SK-N-MC (cell line): ENCODE measurements around the gene RGS7.
"Not testable (repeated sequence)": the region's sequence is repeated elsewhere in the genome, so short reads cannot be mapped to it uniquely, and the experiment has no call there.

Experiments used
- DNase-seq: peaks from one replicate; pipeline ENCODE4 v3.0.0-alpha.2; 2011; ENCODE audit warnings: low read depth, low spot score
- H3K27ac ChIP-seq: fragments of 200-600 bp; sonication (generic); 2 replicates; pipeline ENCODE4 v1.5.1; 2016; ENCODE audit warnings: mixed run types
- H3K36me3 ChIP-seq: fragments of 200-600 bp; sonication (generic); 2 replicates; pipeline ENCODE4 v1.6.1; 2017; ENCODE audit warnings: antibody characterized with exemption, low read length, mixed read lengths; ENCODE audit not compliant: insufficient read depth
- H3K4me3 ChIP-seq: fragments of 200-600 bp; sonication (generic); 2 replicates; pipeline ENCODE4 v1.5.1; 2016
- H3K9ac ChIP-seq: fragments of 200-600 bp; sonication (generic); 2 replicates; pipeline ENCODE4 v1.8.0; 2017; ENCODE audit warnings: mixed run types, mixed read lengths; ENCODE audit not compliant: insufficient read length
- H3K9me3 ChIP-seq: fragments of 200-600 bp; sonication (generic); 2 replicates; pipeline ENCODE4 v1.6.1; 2017; ENCODE audit warnings: low read depth, mild to moderate bottlenecking, antibody characterized with exemption, low read length, moderate library complexity, mixed read lengths
- EZH2 ChIP-seq: fragments of 200-600 bp; sonication (generic); IDR thresholded peaks from one replicate; pipeline ENCODE4 v1.6.1; 2017; ENCODE audit warnings: antibody characterized with exemption
- FOXP2 ChIP-seq: optimal IDR thresholded peaks from 2 replicates; pipeline ENCODE3; 2011; ENCODE audit warnings: mild to moderate bottlenecking, moderate library complexity; ENCODE audit not compliant: insufficient read depth; ENCODE audit errors: extremely low read length, control extremely low read depth
- POLR2AphosphoS5 ChIP-seq: IDR thresholded peaks from 2 replicates; pipeline ENCODE4 v1.6.1; 2012; ENCODE audit warnings: mild to moderate bottlenecking, low read depth, low read length, borderline replicate concordance

The RGS7 gene

GRCh38 chr1:240797050-240797449, 560.0 kb downstream of the RGS7 start:
- no peak overlapping the region for H3K4me3 ChIP-seq
- TF ChIP-seq EZH2: no peak
- TF ChIP-seq FOXP2: no peak
- no peak for TF ChIP-seq POLR2AphosphoS5
- H3K27ac ChIP-seq: no peak overlapping the region
- no peaks in the 10 kb centered on the region for H3K9me3 ChIP-seq
- no peak overlapping the region for H3K9ac ChIP-seq
- no peak for DNase-seq
- no peaks in the 10 kb centered on the region for H3K36me3 ChIP-seq

GRCh38 chr1:240794046-240794843, 562.8 kb downstream of the RGS7 start:
- Histone ChIP-seq H3K9ac (no peak overlapping the region), H3K36me3 (no peaks in the 10 kb centered on the region), H3K9me3 (no peaks in the 10 kb centered on the region), H3K27ac (no peak overlapping the region), H3K4me3 (no peak overlapping the region)
- TF ChIP-seq EZH2 (no peak), POLR2AphosphoS5 (no peak)
- DNase-seq: no peak

- Histone ChIP-seq H3K4me3 (no peak overlapping the region), H3K36me3 (no peaks in the 10 kb centered on the region), H3K27ac (no peak overlapping the region), H3K9me3 (no peaks in the 10 kb centered on the region), H3K9ac (no peak overlapping the region)
- TF ChIP-seq FOXP2 (no peak), EZH2 (no peak), POLR2AphosphoS5 (no peak)
- DNase-seq: no peak
Measured at GRCh38 chr1:240792915-240793529, 564.0 kb downstream of the RGS7 start.

DNA sequence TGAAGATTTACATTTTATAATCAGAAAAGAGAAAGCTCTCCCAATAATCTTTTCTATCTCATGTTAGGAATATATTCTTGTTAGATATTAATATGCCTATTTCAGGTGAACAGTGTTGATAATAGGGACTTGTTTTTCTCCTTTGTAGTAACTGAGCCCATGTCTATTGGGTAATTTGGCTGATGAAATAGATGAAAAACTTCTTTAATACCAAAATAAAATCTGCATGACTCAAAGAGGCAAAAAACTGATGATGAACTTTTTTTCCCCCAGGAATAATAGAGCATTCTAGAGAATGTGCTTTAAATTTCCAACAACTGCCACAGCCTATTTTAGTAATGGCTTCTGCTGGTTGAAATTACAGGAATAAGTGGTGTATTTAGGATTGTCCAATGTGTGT, 566.1 kb downstream of the RGS7 start:
- Histone ChIP-seq H3K4me3 (no peak overlapping the region), H3K27ac (no peak overlapping the region)
- DNase-seq: no peak

GRCh38 chr1:240786880-240787279, 570.1 kb downstream of the RGS7 start:
- TF ChIP-seq EZH2 (no peak), POLR2AphosphoS5 (no peak), FOXP2 (no peak)
- no peaks in the 10 kb centered on the region for H3K36me3 ChIP-seq
- no peak for DNase-seq
- no peak overlapping the region for H3K4me3 ChIP-seq
- H3K9ac ChIP-seq: no peak overlapping the region
- H3K9me3 ChIP-seq: no peaks in the 10 kb centered on the region
- no peak overlapping the region for H3K27ac ChIP-seq

More for the DNA sequence above, 566.1 kb downstream of the RGS7 start:
- TF ChIP-seq POLR2AphosphoS5: no peak
- TF ChIP-seq EZH2: no peak
- Histone ChIP-seq H3K9me3 (no peaks in the 10 kb centered on the region), H3K36me3 (no peaks in the 10 kb centered on the region), H3K9ac (no peak overlapping the region)

- Histone ChIP-seq H3K4me3 (no peak overlapping the region), H3K9ac (no peak overlapping the region), H3K27ac (no peak overlapping the region), H3K9me3 (no peaks in the 10 kb centered on the region), H3K36me3 (no peaks in the 10 kb centered on the region)
- TF ChIP-seq POLR2AphosphoS5: no peak
- no peak for TF ChIP-seq FOXP2
- DNase-seq: no peak
Measured at GRCh38 chr1:240784776-240785175, 572.2 kb downstream of the RGS7 start.

DNA sequence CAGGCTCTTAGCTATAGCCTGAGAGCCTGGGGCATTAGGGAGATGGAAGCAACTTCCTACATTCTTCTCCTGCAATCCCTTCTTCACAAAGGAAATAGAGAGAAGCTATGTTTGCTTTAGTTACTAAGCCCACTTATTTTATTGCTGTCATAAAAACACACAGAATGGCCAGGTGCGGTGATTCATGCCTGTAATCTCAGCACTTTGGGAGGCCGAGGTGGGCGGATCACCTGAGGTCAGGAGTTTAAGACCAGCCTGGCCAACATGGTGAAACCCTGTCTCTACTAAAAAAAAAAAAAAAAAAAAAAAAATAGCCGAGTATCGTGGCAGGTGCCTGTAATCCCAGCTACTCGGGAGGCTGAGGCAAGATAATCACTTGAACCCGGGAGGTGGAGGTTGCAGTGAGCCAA, 573.3 kb downstream of the RGS7 start:
- not testable (repeated sequence) for H3K36me3 ChIP-seq, H3K27ac ChIP-seq, H3K4me3 ChIP-seq, H3K9ac ChIP-seq, H3K9me3 ChIP-seq, DNase-seq

DNA sequence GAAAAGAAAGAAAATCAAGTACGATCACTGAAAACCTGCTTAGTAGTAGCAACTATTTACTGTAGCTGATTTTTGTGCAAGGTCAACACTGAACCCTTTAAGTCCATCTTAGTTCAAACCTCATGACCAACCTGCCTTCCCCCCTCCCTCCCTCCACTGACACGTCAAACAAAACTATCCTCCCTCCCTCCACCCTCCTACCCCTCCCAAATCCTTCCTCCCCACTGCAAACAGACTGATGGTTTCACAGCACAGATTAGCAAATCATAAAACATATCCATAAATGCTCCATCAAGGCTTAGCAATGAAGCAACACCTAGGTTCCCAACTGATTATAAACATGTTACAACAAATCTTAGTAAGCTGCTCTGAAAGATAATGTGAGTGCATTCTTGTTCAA, 580.8 kb downstream of the RGS7 start:
- H3K9ac ChIP-seq: no peak overlapping the region
- H3K27ac ChIP-seq: no peak overlapping the region
- TF ChIP-seq EZH2 (no peak), FOXP2 (no peak), POLR2AphosphoS5 (no peak)
- H3K4me3 ChIP-seq: no peak overlapping the region
- no peaks in the 10 kb centered on the region for H3K9me3 ChIP-seq
- no peaks in the 10 kb centered on the region for H3K36me3 ChIP-seq
- DNase-seq: no peak

GRCh38 chr1:240772131-240772530, 584.9 kb downstream of the RGS7 start:
- Histone ChIP-seq H3K36me3 (no peaks in the 10 kb centered on the region), H3K27ac (no peak overlapping the region), H3K9me3 (no peaks in the 10 kb centered on the region), H3K4me3 (no peak overlapping the region), H3K9ac (no peak overlapping the region)
- TF ChIP-seq POLR2AphosphoS5 (no peak), EZH2 (no peak), FOXP2 (no peak)
- DNase-seq: no peak
